HG02642 (cell line): Measurements from ENCODE around the gene DENND5B.
"Not testable (repeated sequence)": the region's sequence is repeated elsewhere in the genome, so short reads cannot be mapped to it uniquely, and the experiment has no call there.

Source experiments
- ATAC-seq: cut with Tn5 transposase; IDR thresholded peaks from one replicate; pipeline ENCODE4 v1.9.1; 2021; ENCODE audit warnings: mild to moderate bottlenecking; ENCODE audit not compliant: unreplicated experiment, poor library complexity

DENND5B gene

DNA sequence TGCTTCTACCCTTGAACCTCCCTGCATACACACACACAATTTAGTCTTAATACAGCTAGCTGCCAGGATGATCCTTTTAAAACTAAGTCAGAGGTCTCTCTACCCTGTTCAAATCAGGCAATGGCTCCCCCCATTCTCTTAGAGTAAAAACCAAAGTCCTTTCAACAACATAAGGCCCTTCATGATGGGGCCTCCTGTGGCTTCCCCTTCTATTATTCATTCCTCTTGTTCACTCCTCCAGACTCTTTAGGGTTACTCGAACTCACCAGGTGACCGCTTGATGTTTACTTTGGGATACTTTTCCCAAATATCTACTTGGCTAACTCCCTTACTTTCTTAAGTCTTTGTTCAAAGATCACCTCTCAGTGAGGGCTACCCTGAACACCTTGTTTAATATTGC is 30.4 kb downstream of the DENND5B start:
- no peak for ATAC-seq

DNA sequence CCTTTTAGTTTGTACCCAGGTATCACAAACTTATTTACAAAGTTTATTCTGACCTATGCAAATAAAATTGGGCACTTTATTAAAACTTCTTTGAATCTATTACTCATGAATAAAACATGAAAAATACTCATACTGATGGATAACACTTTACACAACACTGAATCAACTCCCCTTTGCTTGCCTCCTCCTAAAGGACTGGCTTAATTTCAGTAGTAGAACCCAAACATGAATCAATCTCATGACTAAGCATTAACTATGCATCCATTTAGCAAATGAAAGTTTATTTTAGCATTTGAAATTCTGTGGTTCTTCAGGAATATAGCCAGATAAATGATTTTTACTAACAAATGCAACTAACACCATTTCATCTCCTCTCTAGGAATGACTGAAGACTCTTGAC is 32.4 kb downstream of the DENND5B start:
- ATAC-seq: no peak

DNA sequence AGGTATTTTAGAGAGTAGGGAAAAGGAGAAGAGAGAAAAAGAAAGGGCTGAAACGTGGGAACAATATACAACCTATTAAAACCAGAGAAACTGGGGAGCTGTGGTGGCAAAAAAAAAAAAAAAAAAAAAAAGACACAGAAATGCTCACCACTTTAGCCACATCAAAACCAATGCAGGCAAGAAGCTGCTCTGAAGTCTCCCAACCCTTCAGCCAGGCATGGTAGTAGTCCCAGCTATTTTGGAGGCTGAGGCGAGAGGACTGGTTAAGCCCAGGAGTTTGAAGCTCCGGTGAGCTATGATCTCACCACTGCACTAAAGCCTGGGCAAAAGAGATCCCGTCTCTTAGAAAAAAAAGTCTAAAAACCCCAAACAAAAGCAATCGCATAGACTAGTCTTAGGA is 33.2 kb downstream of the DENND5B start:
- ATAC-seq: no peak

DNA sequence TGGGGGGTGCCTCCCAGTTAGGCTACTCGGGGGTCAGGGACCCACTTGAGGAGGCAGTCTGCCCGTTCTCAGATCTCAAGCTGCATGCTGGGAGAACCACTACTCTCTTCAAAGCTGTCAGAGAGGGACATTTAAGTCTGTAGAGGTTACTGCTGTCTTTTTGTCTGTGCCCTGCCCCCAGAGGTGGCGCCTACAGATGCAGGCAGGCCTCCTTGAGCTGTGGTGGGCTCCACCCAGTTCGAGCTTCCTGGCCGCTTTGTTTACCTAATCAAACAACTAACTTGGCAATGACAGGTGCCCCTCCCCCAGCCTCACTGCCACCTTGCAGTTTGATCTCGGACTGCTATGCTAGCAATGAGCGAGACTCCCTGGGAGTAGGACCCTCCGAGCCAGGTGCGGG is 35.5 kb downstream of the DENND5B start:
- ATAC-seq: not testable (repeated sequence)

DNA sequence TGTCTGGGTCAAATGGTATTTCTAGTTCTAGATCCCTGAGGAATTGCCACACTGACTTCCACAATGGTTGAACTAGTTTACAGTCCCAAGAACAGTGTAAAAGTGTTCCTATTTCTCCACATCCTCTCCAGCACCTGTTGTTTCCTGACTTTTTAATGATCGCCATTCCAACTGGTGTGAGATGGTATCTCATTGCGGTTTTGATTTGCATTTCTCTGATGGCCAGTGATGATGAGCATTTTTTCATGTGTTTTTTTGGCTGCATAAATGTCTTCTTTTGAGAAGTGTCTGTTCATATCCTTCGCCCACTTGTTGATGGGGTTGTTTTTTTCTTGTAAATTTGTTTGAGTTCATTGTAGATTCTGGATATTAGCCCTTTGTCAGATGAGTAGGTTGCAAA is 40.3 kb downstream of the DENND5B start:
- ATAC-seq: not testable (repeated sequence)

DNA sequence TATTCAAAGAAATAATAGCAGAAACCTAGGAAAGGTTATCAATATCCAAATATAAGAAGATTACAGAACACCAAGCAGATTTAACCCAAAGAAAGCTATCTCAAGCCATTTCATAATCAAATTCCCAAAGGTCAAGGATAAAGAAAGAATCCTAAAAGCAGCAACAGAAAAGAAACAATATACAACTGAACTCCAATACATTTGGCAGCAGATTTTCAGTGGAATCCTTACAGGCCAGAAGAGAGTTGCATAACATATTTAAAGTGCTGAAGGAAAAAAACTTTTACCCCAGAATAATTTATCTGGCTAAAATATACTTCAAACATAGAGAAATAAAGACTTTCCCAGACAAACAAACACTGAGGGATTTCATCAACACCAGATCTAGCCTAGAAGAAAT is 54.3 kb downstream of the DENND5B start:
- no peak for ATAC-seq

DNA sequence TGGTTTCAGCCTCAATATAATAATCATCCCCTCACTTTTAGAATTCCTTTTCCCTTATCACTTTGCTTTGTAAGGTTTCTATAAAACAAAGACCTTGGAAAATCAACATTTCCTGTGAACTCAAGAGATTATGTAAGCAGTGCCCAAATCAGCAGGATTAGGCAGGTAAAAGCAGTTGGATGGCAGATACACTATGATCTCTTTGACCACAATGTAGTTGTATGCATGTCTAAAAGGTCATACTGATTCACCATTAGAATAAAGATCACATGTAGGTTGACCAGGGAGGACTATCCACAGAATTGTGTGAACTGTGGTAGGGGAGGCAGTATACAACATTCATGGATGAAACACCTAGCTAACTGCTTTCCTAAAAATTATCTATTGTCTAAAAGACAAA is 57.5 kb downstream of the DENND5B start:
- ATAC-seq: no peak

DNA sequence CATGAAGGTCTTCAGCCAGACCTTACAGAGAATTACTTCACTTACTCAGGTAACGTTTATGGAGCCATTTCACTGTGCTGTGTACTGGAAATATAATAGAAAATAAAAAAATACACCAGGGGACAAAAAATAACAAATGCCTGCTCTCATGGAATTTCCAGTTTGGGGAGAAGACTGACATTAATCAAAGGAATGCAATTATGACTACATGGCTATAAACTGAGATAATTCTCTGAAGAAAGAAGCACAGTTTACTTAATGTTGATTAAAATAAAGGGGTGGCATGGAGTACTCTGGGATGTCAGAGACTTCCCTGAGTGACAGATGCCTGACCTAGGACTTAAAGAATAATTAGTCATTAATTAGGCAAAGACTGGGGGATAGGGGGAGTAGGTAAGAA is 59.0 kb downstream of the DENND5B start:
- no peak for ATAC-seq

DNA sequence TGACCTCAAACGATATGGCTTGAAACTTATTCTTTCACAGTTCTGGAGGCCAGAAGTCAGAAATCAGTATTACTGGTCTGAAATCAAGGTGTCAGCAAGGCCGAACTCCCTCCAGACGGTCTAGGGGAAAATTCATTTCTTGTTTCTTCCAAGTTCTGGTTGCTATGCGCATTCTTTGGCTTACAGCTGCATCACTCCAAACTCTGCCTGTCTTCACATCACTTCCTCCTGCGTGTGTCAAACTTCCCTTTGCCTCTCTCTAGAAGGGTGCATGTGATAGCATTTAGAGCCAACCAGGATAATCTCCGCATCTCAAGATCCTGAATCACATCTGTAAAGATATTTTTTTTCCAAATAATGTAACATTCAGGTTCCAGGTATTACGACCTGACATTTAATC is 62.8 kb downstream of the DENND5B start:
- no peak for ATAC-seq

DNA sequence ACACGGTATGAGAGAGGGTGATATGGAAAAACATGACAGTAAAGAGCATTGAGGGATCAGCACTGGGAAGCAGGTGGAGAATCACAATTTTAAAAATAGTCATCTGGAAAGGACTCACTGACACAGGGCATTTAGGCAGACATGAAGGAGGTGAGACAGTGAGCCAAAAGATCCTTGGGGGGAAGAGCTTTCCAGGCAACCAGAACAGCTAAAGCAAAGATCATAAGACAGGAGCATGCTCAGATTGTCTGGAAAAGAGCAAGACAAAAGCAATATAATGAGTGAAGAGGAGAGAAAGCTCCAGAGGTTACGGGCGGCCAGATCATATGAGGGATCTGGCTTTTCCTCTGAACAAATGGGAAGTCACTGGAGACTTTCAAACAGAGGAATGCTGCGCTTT is 63.9 kb downstream of the DENND5B start:
- no peak for ATAC-seq

DNA sequence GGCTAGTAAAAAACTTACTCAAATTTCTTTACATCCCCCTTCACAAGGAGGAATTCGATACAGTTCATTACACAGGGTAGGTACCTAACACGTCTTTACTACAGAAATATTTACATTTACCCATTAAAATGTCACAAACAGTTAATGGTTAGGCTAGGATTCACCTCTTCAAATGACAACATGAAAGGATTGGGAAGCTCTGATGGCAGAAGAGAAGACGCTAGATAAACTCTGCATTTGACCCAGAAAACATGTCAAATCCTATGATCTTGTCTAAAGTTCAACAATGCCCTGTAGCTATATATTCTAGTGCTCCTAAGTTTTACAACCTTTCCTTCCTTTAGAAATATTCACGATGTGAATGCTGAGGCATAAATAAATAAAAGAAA is 64.8 kb downstream of the DENND5B start:
- no peak for ATAC-seq

DNA sequence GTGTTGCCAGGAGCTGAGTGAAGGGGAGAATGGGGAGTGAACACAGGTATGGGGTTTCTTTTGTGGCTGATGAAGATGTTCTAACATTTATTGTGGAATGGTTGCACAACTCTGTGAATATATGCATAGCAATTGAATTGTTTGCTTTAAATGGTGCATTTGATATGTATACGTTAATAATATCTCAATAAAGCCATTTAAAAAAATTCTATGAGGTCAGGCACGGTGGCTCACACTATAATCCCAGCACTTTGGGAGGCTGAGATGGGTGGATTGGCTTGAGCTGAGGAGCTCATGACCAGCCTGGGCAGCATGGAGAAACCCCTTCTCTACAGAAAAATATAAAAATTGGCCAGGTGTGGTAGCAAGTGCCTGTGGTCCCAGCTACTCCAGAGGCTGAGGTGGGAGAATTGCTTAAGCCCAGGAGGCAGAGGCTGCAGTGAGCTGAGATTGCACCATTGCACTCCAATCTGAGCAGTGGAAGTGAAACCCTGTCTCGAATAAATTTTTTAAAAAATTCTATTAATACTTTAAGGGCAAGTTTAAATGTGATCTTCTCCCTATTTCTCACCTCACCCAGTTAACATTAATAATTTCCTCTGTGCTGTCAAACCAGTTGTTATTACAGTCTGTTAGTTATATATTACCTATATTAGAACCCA is 65.3 kb downstream of the DENND5B start:
- no peak for ATAC-seq

DNA sequence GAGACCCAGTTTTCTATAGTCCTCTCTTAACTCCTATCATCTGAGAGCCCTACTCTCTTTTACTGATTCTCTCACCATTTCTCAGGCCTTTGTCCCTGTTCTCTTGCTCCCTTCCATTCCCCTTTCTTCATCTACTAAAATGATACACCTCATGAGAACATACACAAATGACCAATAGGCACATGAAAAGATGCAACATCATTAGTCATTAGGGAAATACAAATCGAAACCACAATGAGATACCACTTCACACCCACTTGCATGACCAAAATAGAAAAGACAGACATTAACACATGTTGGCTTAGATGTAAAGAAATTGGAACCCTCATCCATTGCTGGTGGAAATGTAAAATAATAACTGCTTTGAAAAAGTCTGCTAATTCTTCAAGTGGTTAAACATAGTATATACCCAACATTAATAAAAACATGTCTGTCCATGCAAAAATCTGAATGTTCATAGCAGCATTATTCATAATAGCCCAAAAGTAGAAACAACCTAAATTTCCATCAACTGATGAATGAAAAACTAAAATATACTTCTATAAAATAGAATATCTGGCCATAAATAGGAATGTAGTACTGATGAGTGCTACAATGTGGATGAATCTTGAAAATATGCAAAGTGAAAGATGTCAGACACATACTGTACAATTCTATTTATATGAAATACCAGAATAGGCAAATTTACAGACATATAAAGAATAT is 66.0 kb downstream of the DENND5B start:
- ATAC-seq: peak; percentile 89

DNA sequence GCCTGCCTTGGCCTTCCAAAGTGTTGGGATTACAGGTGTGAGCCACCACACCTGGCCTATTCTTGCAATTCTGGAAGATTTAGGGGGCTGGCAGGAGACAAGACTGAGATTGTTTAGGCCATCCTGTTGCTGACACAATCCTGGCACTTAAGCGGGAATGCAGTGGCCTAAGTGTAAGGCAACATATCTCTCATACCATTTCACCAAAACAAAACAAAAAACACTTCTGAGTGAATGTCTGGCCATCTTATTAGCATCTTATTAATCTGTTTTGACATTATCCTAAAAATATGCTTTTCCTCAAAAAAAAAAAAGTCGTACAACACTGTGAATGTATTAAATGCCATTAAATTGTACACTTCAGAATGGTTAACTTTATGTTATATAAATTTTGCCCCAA is 67.6 kb downstream of the DENND5B start:
- ATAC-seq: no peak

DNA sequence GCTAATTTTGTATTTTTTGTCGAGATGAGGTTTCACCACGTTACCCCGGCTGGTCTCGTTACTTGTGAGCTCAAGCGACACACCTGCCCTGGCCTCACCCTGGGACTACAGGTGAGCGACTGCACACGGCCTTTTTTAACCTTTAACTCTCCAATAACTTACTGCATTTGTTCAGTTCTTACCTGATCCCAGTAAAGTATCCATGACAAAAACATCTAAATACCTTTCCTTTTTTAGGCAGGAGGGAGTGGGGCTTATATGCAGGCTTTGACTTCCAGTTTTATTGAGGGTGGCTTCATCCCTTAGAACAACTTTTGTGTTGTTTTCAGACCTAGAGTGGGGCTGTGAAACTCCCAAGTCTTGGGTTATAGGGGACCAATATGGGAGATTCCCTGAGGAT is 68.3 kb downstream of the DENND5B start:
- no peak for ATAC-seq

DNA sequence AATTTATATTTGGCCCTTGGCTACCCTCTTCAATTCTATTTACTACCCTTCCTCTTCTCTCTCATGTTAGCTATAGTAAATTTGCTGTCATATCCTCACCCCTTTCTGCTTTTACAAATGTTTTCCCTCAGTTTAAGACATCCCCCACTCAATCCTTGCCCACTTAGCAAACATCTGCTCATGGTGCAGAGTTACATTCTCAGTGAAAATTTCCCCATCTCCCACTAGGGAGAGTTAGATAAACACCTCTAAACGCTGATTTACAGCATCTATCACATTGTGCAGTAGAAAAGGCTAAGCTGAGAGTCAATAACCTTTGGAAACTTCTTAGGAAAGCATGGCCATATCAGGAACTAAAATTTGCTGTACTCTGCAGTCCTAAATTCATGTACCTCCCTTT is 69.0 kb downstream of the DENND5B start:
- ATAC-seq: no peak

DNA sequence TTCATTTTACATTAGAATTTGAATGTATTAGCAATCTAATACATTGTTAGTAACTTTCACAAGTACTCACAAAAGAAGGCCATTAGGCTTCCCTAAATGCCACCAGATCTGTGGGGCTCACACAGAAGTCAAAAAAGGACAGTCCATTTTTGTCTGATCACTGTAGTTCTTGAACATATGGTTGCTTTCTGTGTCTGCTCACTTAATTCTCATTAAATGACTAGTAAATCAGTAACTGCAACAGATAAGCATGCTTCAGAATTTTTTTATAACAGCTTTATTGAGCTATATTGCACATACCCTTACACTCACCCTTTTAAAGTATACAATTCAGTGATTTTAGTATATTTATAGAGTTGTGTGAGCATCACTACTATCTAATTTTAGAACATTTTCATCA is 71.4 kb downstream of the DENND5B start:
- ATAC-seq: no peak

DNA sequence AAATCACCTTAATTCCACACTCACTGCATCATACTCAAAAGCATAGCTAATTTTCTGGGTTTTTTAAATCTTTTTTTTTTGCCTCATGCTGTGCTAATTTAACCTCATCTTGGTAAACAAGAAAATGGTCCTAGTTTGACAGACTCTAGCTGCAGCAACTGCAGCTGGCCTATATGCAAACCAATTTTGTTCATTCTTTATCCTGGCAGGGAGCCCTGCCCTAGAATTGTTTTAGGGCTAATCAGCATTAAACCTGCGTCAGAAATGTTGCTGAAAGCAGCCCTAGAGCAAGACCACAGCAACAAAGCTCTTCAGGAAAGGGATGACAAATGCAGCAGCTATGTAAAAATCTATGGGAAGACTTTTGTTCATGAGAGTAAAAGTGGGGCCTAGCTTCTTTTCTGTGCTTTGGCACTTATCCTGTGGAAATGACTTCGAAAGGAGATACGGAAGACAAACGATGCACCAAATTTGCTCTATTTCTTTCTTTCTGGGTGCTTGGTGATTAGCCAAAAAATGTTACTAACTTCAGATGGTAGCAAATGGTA is 72.2 kb downstream of the DENND5B start:
- no peak for ATAC-seq

DNA sequence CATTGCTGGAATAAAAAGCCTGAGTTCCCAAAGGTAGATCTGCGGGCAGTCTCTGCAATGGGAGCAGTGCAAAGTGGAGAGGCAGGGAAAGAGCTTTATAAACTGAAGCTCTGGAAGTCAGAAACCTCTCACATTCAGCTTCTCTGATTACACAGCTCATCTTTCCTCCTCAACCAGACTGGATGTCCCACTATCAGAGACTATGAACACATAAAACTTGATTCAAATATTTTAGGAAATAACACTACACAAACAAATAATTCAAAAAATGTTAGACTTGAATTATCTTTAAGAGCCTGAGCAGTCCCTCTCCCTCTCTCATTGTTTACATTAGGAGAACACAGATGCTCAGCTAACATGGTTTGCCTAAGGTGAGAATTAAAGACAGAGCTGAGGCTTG is 72.9 kb downstream of the DENND5B start:
- ATAC-seq: no peak

DNA sequence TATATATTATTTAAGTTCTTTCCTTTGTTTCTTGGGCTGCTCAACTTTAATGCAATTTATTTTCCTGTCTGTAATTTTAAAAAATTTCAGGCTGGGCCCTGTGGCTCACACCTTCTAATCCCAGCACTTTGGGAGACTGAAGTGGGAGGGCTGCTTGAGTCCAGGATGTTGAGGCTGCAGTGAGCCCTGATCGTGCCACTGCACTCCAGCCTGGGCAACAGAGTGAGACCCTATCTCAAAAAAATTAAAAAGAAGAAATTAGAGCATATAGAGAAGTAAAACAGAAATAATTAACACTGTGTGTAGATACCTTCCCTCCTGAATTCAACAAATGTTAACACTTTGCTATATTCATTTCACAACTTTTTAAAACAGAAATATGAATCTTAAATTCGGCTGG is 74.2 kb downstream of the DENND5B start:
- ATAC-seq: no peak

DNA sequence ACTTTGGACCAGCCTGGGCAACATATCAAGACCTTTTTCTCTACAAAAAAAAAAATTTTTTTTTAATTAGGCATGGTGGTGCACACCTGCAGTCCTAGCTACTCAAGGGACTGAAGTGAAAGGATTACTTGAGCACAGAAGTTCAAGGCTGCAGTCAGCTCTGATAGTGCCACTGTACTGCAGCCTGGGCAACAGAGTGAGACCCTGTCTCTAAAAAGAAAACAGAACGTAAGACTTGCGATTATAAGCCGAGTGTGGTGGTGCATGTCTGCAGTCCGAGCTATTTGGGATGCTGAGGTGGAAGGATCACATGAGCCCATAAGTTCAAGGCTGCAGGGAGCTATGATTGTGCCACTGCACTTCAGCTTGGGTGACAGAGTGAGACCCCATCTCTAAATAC is 76.0 kb downstream of the DENND5B start:
- no peak for ATAC-seq

DNA sequence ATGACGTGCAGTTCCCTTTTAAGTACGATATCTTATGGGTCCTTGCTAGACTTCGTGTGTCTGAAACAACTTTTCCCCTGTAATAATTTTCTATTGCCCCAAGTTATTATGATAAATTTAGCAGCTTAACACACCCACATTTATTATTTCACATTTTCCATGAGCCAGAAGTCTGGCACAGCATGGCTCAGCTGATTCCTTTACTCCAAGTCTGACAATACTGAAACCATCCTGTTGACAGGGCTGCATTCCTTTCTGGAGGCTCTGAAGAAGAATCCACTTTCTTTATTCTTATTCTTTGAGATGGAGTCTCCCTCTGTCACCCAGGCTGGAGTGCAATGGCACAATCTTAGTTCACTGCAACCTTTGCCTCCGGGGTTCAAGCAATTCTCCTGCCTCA is 80.9 kb downstream of the DENND5B start:
- ATAC-seq: no peak
